Astrocyte (in vitro differentiated cells and primary cell): ENCODE results near the gene DDC. TPM values are rescaled to one million over a fixed set of nuclear protein-coding genes. Genes with fewer than 3 reads are reported as not detected.

Source experiments
- DNase-seq: peaks from one replicate; pipeline ENCODE4 v3.0.0-alpha.2; 2010; ENCODE audit warnings: low read depth
- FAIRE-seq: peaks from 2 replicates; lab custom pipeline; 2011; peaks lifted over from hg19 to GRCh38; lab: Jason Lieb, UNC
- H2AFZ ChIP-seq: 2 replicates; pipeline ENCODE4 v1.6.0; 2012; ENCODE audit warnings: low read depth, low read length, inconsistent platforms
- H3K27ac ChIP-seq: 2 replicates; pipeline ENCODE4 v1.5.1; 2011; ENCODE audit warnings: low read depth, low read length, inconsistent platforms
- H3K27me3 ChIP-seq: 2 replicates; pipeline ENCODE4 v1.6.0; 2011; ENCODE audit warnings: low read length, inconsistent platforms; ENCODE audit not compliant: insufficient read depth
- H3K36me3 ChIP-seq: 2 replicates; pipeline ENCODE4 v1.5.1; 2011; ENCODE audit warnings: low read length, inconsistent platforms; ENCODE audit not compliant: insufficient read depth
- H3K4me1 ChIP-seq: 2 replicates; pipeline ENCODE4 v1.5.1; 2011; ENCODE audit warnings: low read length, inconsistent platforms; ENCODE audit not compliant: insufficient read depth
- H3K4me2 ChIP-seq: 2 replicates; pipeline ENCODE4 v1.6.0; 2012; ENCODE audit warnings: low read length, inconsistent platforms
- H3K4me3 ChIP-seq: 2 replicates; pipeline ENCODE4 v1.5.1; 2011; ENCODE audit warnings: low read depth, mild to moderate bottlenecking, low read length, inconsistent platforms; ENCODE audit not compliant: insufficient read depth
- H3K79me2 ChIP-seq: 2 replicates; pipeline ENCODE4 v1.6.0; 2012; ENCODE audit warnings: mild to moderate bottlenecking, low read length, inconsistent platforms; ENCODE audit not compliant: insufficient read depth
- H3K9ac ChIP-seq: 2 replicates; pipeline ENCODE4 v1.6.0; 2012; ENCODE audit warnings: mild to moderate bottlenecking, low read length, inconsistent platforms
- H3K9me3 ChIP-seq: 2 replicates; pipeline ENCODE4 v1.5.1; 2012; ENCODE audit warnings: low read depth, mild to moderate bottlenecking, low read length, inconsistent platforms; ENCODE audit not compliant: insufficient read depth
- H4K20me1 ChIP-seq: 2 replicates; pipeline ENCODE4 v1.6.0; 2012; ENCODE audit warnings: low read length, inconsistent platforms; ENCODE audit not compliant: insufficient read depth
- H3K27ac Mint-ChIP-seq: one replicate; pipeline ENCODE4 v1.8.0; 2021; ENCODE audit warnings: mild to moderate bottlenecking, mixed read lengths; ENCODE audit not compliant: unreplicated experiment
- H3K27me3 Mint-ChIP-seq: one replicate; pipeline ENCODE4 v1.8.0; 2021; ENCODE audit warnings: low read depth, mixed read lengths; ENCODE audit not compliant: unreplicated experiment
- H3K36me3 Mint-ChIP-seq: one replicate; pipeline ENCODE4 v1.8.0; 2021; ENCODE audit warnings: low read depth, mixed read lengths; ENCODE audit not compliant: unreplicated experiment
- H3K4me1 Mint-ChIP-seq: one replicate; pipeline ENCODE4 v1.8.0; 2021; ENCODE audit warnings: low read depth, mixed read lengths; ENCODE audit not compliant: unreplicated experiment
- H3K4me3 Mint-ChIP-seq: one replicate; pipeline ENCODE4 v1.8.0; 2021; ENCODE audit warnings: mild to moderate bottlenecking, moderate library complexity, mixed read lengths; ENCODE audit not compliant: unreplicated experiment
- H3K9me3 Mint-ChIP-seq: one replicate; pipeline ENCODE4 v1.8.0; 2021; ENCODE audit warnings: mild to moderate bottlenecking, mixed read lengths; ENCODE audit not compliant: unreplicated experiment
- EZH2 ChIP-seq: IDR thresholded peaks from 2 replicates; pipeline ENCODE4 v1.6.1; 2012; ENCODE audit warnings: mild to moderate bottlenecking, low read length, inconsistent platforms; ENCODE audit not compliant: insufficient read depth
- total RNA-seq: library from RNA; stranded (reverse); gene quantifications from 2 replicates; pipeline ENCODE4 v1.2.1, GENCODE V29; 2021
- TF ChIP-seq, protein P1 (sequence below): IDR thresholded peaks from 2 replicates; pipeline ENCODE4 v1.5.1; 2011; ENCODE audit warnings: low read depth, mild to moderate bottlenecking, inconsistent platforms, low read length, moderate library complexity; ENCODE audit not compliant: insufficient read depth

The DDC gene
- total RNA-seq, 1 donor from 2014 or later: not detected

DNA sequence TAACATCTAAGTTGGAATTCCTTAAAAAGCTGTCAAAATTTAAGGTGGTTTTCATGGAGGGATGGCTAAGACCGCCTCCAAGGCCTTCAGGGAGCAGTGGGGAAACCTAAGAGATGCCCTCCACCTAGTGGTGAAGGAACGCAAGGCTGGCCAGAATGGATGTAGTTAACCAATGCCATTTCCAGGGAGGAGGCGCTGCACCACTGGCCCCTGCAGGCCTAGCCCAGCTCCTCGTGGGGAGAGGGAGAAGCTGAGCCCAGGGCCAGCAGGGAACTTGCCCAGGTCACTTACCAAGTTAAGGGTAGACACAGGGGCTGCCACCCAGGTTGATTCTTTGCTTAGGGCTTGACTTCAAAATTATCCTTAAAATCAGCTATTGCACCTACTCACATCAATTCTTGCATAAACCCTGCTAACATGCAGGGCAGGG lies 147.1 kb downstream of the DDC start:
- H3K9me3 Mint-ChIP-seq: no peaks in the 10 kb centered on the region
- Histone ChIP-seq H3K79me2 (no peaks in the 10 kb centered on the region), H3K9ac (no peak overlapping the region), H3K4me3 (no peak overlapping the region), H3K27me3 (peaks cover 5% of the 10 kb centered on the region), H3K4me1 (no peaks in the 10 kb centered on the region), H3K36me3 (no peaks in the 10 kb centered on the region), H2AFZ (no peak overlapping the region), H3K27ac (no peak overlapping the region), H4K20me1 (no peaks in the 10 kb centered on the region), H3K4me2 (no peak overlapping the region), H3K9me3 (no peaks in the 10 kb centered on the region)
- peaks cover 11% of the 10 kb centered on the region for H3K27me3 Mint-ChIP-seq
- H3K4me3 Mint-ChIP-seq: no peak overlapping the region
- H3K36me3 Mint-ChIP-seq: no peaks in the 10 kb centered on the region
- TF ChIP-seq, protein P1, sequence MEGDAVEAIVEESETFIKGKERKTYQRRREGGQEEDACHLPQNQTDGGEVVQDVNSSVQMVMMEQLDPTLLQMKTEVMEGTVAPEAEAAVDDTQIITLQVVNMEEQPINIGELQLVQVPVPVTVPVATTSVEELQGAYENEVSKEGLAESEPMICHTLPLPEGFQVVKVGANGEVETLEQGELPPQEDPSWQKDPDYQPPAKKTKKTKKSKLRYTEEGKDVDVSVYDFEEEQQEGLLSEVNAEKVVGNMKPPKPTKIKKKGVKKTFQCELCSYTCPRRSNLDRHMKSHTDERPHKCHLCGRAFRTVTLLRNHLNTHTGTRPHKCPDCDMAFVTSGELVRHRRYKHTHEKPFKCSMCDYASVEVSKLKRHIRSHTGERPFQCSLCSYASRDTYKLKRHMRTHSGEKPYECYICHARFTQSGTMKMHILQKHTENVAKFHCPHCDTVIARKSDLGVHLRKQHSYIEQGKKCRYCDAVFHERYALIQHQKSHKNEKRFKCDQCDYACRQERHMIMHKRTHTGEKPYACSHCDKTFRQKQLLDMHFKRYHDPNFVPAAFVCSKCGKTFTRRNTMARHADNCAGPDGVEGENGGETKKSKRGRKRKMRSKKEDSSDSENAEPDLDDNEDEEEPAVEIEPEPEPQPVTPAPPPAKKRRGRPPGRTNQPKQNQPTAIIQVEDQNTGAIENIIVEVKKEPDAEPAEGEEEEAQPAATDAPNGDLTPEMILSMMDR: peak; percentile 83
- no peak for TF ChIP-seq EZH2
- FAIRE-seq (peak; percentile 81), DNase-seq (peak; percentile 54)
- no peak overlapping the region for H3K27ac Mint-ChIP-seq
- H3K4me1 Mint-ChIP-seq: peaks cover 7% of the 10 kb centered on the region

- H3K4me3 ChIP-seq: no peak overlapping the region
- H3K27ac ChIP-seq: no peak overlapping the region
- H3K9ac ChIP-seq: no peak overlapping the region
- no peaks in the 10 kb centered on the region for H3K36me3 ChIP-seq
- no peak overlapping the region for H3K4me2 ChIP-seq
- Mint-ChIP-seq H3K36me3 (no peaks in the 10 kb centered on the region), H3K27ac (no peak overlapping the region), H3K4me3 (no peak overlapping the region), H3K4me1 (peaks cover 7% of the 10 kb centered on the region), H3K9me3 (no peaks in the 10 kb centered on the region), H3K27me3 (peaks cover 11% of the 10 kb centered on the region)
- no peaks in the 10 kb centered on the region for H3K9me3 ChIP-seq
- H3K27me3 ChIP-seq: peaks cover 5% of the 10 kb centered on the region
- no peak for TF ChIP-seq EZH2
- TF ChIP-seq, protein P1: no peak
- no peak for FAIRE-seq
- no peaks in the 10 kb centered on the region for H3K4me1 ChIP-seq
- no peaks in the 10 kb centered on the region for H4K20me1 ChIP-seq
- no peak for DNase-seq
- no peak overlapping the region for H2AFZ ChIP-seq
- no peaks in the 10 kb centered on the region for H3K79me2 ChIP-seq
Measured at GRCh38 chr7:50416527-50417182, 148.6 kb downstream of the DDC start.

DNA sequence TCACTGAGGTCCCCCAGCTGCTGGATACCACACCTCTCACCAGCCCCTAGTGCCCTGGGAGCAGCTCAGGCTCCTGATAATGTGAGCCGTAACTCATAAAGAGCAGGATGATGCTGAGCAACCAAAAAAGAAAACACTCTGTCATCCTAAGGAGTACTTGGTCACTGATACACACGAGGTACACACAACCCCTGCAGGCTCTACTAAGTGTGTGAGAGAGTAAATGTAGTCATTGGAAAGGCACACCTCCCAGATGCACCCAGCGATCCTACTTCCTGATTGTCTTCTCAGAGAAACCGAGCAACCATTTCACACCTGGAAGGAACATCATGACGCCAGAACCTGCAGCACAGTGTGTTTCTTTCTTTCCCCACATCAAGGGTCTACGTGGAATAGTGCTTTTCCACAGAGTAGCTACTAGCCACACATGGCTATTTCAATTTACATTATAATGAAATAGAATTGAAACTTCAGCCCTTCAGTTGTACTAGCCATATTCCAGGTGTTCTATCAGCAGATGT lies 149.3 kb downstream of the DDC start:
- Mint-ChIP-seq H3K9me3 (no peaks in the 10 kb centered on the region), H3K4me1 (peaks cover 7% of the 10 kb centered on the region), H3K36me3 (no peaks in the 10 kb centered on the region), H3K27me3 (peaks cover 11% of the 10 kb centered on the region), H3K27ac (no peak overlapping the region), H3K4me3 (no peak overlapping the region)
- H3K4me2 ChIP-seq: no peak overlapping the region
- H3K36me3 ChIP-seq: no peaks in the 10 kb centered on the region
- no peak for DNase-seq
- FAIRE-seq: no peak
- no peak for TF ChIP-seq EZH2
- TF ChIP-seq, protein P1: no peak
- H2AFZ ChIP-seq: no peak overlapping the region
- H3K27me3 ChIP-seq: peaks cover 5% of the 10 kb centered on the region
- no peak overlapping the region for H3K9ac ChIP-seq
- no peaks in the 10 kb centered on the region for H3K9me3 ChIP-seq
- H3K4me3 ChIP-seq: no peak overlapping the region
- no peak overlapping the region for H3K27ac ChIP-seq
- H4K20me1 ChIP-seq: no peaks in the 10 kb centered on the region
- no peaks in the 10 kb centered on the region for H3K4me1 ChIP-seq
- H3K79me2 ChIP-seq: no peaks in the 10 kb centered on the region
